Urinary bladder (tissue), 4 donors: ENCODE results near the gene RAMP1. TPM values are rescaled to one million over a fixed set of nuclear protein-coding genes. Genes with fewer than 3 reads are reported as not detected.

Experiments
- DNase-seq: peaks from one replicate; pipeline ENCODE4 v3.0.0-alpha.2; 2015; ENCODE audit errors: extremely low spot score
- H3K27ac ChIP-seq: one replicate; pipeline ENCODE4 v1.5.1; 2013; ENCODE audit warnings: low read depth, mild to moderate bottlenecking, moderate library complexity
- H3K36me3 ChIP-seq: one replicate; pipeline ENCODE4 v1.6.1; 2013; ENCODE audit warnings: mild to moderate bottlenecking, moderate library complexity; ENCODE audit not compliant: insufficient read depth
- H3K4me1 ChIP-seq: one replicate; pipeline ENCODE4 v1.6.1; 2013; ENCODE audit warnings: mild to moderate bottlenecking, moderate library complexity; ENCODE audit not compliant: insufficient read depth
- H3K4me3 ChIP-seq: one replicate; pipeline ENCODE4 v1.5.1; 2013; ENCODE audit warnings: low read depth, low read length
- WGBS: extraction: QIAGEN DNeasy Blood & Tissue Kit; methylation state at CpG from one replicate; pipeline ENCODE4 v1.1.7; 2013; 5-methylcytosine and 5-hydroxymethylcytosine counted together
- polyA plus RNA-seq: library from polyadenylated mRNA; stranded (reverse); fragments of 200-250 nt; gene quantifications from one replicate; pipeline ENCODE4 v1.2.3, GENCODE V29; 2013
- small RNA-seq: library from RNA; depleted of rRNA; stranded (forward); fragments of <200 nt; gene quantifications from one replicate; pipeline ENCODE3, GENCODE V24; 2014
- total RNA-seq: library from RNA; depleted of rRNA; stranded (reverse); fragments of >200 nt; gene quantifications from one replicate; pipeline ENCODE4 v1.2.3, GENCODE V29; 2014
- donor health status: healthy with polysubstance abuse.
- donor health status: healthy.

RAMP1 gene
- total and polyA plus RNA-seq, 2 donors: 13.2 to 185 TPM

- DNase-seq: no peak
- Histone ChIP-seq H3K36me3 (no peaks in the 10 kb centered on the region), H3K27ac (no peak overlapping the region), H3K4me3 (no peak overlapping the region), H3K4me1 (no peaks in the 10 kb centered on the region)
- WGBS: 82% methylated on average over 5 of the region's 5 CpGs
Observed at GRCh38 chr2:237961637-237962036, 102.2 kb downstream of the RAMP1 start.

Small RNA genes lying within 50 kb of the gene (small RNA-seq; reads per million reads assigned to genes)
- gene RF00157: not detected

Other genes with a start within 250 kb of the RAMP1 start
- gene LRRFIP1, start 232.0 kb upstream of the RAMP1 start, total RNA-seq: 77.5 TPM
- 120 TPM for gene LRRFIP1, start 232.0 kb upstream of the RAMP1 start, polyA plus RNA-seq
- 2.4 TPM for gene RBM44, start 60.8 kb upstream of the RAMP1 start, total RNA-seq
- gene RBM44, start 60.8 kb upstream of the RAMP1 start, polyA plus RNA-seq: 0.34 TPM
- gene UBE2F, start 107.4 kb downstream of the RAMP1 start, total RNA-seq: 25.9 TPM
- gene UBE2F, start 107.4 kb downstream of the RAMP1 start, polyA plus RNA-seq: 38.3 TPM
- gene SCLY, start 201.4 kb downstream of the RAMP1 start, total RNA-seq: 15.1 TPM
- 13.6 TPM for gene SCLY, start 201.4 kb downstream of the RAMP1 start, polyA plus RNA-seq
- 3.5 TPM for gene ESPNL, start 240.7 kb downstream of the RAMP1 start, total RNA-seq
- 0.23 TPM for gene ESPNL, start 240.7 kb downstream of the RAMP1 start, polyA plus RNA-seq